Measurements from ENCODE around the gene CMTM6.
"Not testable (repeated sequence)": the region's sequence is repeated elsewhere in the genome, so short reads cannot be mapped to it uniquely, and the experiment has no call there.

The CMTM6 gene

DNA sequence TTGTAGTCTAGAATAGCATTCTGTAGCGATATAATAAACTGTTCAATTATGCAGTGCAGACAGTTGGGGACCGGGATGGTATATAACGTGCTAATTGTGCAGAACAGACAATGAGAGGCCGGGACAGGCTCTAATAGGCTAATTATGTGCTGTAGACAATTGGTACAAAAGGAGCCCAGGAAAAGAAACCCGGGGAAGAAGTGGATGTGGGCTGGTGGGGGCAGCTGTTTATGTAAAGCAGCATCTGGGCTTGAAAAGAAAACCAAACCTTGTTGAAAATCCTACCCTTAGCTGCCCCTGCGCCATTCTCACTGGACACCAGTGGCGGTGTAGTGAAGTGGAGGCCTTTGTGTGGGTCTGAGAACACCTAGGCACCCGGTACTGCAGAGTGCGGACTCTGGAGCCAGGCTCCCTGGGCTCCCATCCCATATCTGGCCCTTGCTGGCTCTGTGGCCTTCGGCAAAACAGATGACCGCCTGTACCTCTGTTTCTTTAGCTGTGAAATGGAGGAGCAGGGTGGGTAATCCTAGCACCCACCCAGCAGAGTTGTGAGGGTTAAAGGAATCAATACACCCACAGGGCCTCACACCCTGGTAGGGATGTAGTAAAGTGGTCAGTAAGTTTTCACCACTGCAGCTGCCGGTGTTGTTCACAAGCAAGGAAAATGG lies 51.5 kb downstream of the CMTM6 start:
- in situ Hi-C loops (cut with MboI; ENCODE audit: low sequenced_read_pairs), result no loop called here

GRCh38 chr3:32450426-32450825 lies 52.2 kb downstream of the CMTM6 start:
- in situ Hi-C loops (cut with MboI; ENCODE audit: low sequenced_read_pairs), result no loop called here

DNA sequence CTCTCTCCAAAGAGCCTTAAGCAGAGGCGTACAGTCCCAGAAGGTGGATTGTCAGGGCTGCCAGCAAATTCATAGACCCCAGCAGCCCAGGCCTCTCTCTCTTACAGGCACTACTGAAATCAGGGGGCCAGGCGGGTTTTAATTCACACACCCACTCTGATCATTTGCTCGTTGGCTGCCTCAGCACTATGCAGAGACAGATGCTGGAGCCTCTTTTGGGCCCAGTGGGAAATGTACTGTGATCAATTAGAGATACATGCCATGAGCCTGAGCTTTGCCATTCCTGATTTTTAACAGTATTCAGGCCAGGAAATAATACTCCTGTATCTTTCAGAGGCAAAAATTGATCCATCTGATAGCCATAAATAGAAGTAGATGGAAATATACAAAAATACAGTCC lies 53.0 kb downstream of the CMTM6 start:
- in situ Hi-C loops (cut with MboI; ENCODE audit: low sequenced_read_pairs), result no loop called here

DNA sequence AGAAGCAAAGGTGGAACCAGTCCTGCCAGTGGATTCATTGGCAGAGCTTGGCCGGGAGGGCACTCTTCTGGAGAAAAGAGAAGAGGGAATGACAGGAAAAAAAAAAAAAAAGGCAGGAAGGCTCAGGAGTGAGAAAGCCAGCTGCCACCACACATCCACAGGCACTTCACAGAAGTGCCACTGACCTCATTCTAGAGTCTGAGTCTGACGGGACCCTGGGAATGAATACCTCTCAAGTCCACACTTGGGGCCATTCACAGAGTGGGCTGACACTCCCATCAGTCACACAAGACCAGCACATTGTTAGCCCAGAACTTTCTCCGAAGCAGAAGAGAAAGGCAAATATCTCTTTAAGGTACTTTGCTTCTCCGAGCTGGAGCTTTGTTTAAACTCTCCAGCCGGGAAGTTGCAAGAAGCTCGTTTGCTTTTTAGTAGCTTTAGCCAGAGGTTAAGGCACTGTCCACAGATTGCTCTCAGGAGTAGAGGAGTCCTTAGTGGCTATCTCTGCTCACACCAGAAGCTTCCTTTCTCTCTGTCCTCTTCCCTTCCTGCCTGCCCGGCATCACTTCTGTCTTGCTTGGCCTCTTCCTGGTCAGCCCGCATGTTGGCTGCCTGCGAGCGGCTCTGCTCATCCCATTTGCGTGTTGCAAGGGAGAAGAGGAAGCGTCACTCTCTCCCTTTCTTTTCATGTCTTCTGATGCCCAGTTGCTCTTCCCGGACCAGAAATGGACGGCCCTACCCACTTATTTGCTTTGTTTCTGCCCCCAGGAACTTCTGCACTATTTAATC lies 53.8 kb downstream of the CMTM6 start:
- in situ Hi-C loops (cut with MboI; ENCODE audit: low sequenced_read_pairs), result no loop called here

DNA sequence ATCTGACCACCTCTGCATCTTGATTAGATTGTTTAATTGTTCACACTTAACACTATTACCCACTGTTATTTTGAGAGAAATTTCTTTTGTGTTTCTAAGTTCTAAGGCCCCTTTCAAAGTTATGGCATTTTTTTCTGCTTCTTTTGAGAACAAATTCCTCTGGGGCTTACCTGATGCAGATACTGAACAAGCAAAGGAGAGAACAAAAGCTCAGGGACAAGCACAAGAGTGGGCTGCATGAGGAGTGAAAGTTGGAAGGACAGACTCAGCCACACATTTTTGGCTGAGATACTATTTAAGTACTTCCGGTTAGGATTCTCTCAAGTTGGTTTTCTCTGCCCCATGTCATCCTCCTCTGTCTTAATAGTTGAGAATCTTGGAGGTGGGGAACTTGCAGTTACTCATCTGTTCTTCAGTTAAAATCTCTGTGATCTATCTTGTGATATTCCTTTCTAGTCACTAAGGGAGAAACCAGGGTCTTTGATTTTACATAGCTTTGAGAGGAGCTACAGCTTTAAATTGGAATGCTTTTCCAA lies 54.7 kb downstream of the CMTM6 start:
- in situ Hi-C loops (cut with MboI; ENCODE audit: low sequenced_read_pairs), result no loop called here

DNA sequence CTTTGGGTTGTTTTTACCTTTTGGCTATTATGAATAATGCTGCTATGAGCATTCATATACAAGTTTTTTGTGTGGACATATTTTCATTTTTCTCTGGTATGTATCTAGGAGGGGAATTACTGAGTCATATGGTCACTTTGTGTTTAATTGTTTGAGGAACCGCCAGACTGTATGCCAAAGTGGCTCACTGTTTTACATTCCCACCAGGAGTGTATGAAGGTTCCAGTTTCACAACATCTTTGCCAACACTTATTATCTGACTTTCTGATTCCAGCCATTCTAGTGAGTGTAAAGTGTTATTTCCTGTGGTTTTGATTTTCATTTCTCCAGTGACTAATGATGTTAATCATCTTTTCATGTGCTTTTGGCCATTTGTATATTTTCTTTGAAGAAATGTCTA lies 59.2 kb downstream of the CMTM6 start:
- in situ Hi-C loops (cut with MboI; ENCODE audit: low sequenced_read_pairs), result no loop called here

DNA sequence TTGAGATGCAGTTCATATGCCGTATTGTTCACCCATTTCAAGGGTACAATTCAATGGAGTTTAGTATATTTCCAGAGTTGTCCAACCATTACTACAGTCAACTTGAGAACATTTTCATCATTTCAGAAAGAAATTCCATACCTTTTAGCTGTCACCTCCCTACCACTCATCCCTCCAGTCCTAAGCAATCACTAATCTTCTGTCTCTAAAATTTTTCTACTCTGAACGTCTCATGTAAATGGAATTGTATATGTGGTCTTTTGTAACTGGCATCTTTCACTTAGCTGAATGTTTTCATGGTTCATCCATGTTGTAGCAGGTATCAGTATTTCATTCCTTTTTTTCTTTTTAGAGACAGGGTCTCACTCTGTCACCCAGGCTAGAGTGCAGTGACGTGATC lies 59.9 kb downstream of the CMTM6 start:
- in situ Hi-C loops (cut with MboI; ENCODE audit: low sequenced_read_pairs), result no loop called here

- in situ Hi-C loops (cut with MboI; ENCODE audit: low sequenced_read_pairs), result no loop called here
These were observed 61.9 kb downstream of the CMTM6 start for GRCh38 chr3:32440611-32441350.

- in situ Hi-C loops (cut with MboI; ENCODE audit: low sequenced_read_pairs), result not testable (repeated sequence)
These were observed 63.2 kb downstream of the CMTM6 start for GRCh38 chr3:32439421-32439820.

- in situ Hi-C loops (cut with MboI; ENCODE audit: low sequenced_read_pairs), result no loop called here
These were observed 63.9 kb downstream of the CMTM6 start for GRCh38 chr3:32438596-32439344.

GRCh38 chr3:32437896-32438295 lies 64.8 kb downstream of the CMTM6 start:
- in situ Hi-C loops (cut with MboI; ENCODE audit: low sequenced_read_pairs), result no loop called here

DNA sequence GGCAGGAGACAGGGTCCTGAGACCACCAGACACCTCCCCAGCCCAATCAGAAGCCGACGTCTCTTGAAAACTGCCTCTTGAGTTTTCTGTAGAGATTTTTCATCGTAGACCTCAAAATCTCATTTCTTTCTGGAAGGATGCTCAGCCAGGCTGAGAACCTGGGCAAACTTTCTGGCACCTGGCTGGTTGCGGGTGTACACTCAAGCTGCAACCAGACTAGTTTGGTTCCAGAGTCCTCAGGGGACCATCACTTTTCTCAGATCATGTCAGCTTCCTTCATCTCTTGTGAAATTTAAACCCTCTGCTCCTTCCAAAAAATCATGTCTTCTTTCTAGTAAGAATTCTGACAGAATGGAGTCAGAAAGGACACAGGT lies 65.8 kb downstream of the CMTM6 start:
- in situ Hi-C loops (cut with MboI; ENCODE audit: low sequenced_read_pairs), result no loop called here

DNA sequence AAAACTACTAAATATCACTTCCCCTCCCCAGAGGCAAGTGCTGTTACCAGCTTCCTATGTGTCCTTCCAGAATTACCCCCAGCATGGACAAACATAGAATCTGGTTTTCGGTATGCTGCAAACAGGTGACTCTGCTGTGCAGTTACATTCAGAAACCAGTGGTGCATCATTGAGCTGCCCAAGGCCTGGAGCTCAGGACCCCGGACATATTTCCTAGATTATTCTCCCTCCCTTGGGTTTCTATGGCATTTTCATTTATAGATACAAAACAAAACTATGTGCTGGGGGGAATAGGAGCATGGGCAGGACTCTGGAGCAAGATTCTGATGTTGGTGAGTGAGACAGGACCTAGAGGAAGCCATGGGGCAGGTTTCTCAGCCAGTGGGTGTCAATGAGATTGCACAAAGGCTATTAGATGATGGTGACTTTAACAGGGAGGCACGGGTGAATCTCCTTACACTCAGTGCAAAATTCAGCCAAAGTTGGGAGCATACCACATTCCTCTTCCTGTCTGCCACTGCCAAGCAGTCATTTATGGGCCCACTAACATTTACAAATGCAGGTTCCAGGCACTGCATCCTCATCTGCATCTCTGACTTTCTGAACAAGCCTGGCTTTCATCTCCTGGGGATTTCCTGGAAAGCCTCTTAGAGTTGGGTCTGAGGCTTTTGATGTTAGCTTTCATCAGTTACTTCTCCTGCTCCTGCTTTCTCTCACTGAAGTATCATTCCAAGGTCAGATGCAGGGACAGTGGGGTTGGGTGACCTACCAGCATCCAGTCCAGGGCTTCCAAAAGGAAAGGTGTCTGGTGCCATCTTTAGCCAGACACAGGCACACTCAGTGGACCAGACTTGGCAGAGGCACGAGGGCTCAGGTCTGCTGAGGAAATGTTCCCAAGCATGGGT lies 66.5 kb downstream of the CMTM6 start:
- in situ Hi-C loops (cut with MboI; ENCODE audit: low sequenced_read_pairs), result no loop called here

GRCh38 chr3:32434206-32434605 lies 68.4 kb downstream of the CMTM6 start:
- in situ Hi-C loops (cut with MboI; ENCODE audit: low sequenced_read_pairs), result no loop called here

- in situ Hi-C loops (cut with MboI; ENCODE audit: low sequenced_read_pairs), result no loop called here
These were observed 69.7 kb downstream of the CMTM6 start for GRCh38 chr3:32432711-32433530.

- in situ Hi-C loops (cut with MboI; ENCODE audit: low sequenced_read_pairs), result no loop called here
These were observed 70.5 kb downstream of the CMTM6 start for GRCh38 chr3:32432045-32432710.

DNA sequence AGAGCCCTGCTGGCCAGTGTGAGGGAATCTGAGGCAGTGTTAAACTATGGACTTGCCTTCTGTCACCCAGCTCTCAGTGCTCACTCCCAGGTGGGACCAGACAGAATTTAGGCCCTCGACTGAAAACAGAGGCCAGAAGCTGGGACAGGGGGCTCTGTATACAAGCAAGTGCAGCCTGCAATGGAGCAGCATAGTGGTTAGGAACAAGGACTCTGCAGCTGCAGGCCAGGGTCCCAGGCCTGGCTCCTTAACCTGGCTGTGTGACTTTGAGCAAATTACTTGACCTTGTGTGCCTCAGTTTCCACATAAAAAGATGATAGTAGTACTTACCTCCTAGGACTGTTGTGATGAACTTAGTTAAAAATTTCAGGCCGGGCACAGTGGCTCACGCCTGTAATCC lies 71.2 kb downstream of the CMTM6 start:
- in situ Hi-C loops (cut with MboI; ENCODE audit: low sequenced_read_pairs), result no loop called here
